ENCODE data around the gene ADCY5.

Gene ADCY5

GRCh38 chr3:123370819-123371218, 78.1 kb downstream of the ADCY5 start:
- no peak for TF ChIP-seq CTCF (IDR thresholded peaks at IDR 0.05; ENCODE audit: poor library complexity, severe bottlenecking)
- H3K4me3 ChIP-seq (ENCODE audit: severe bottlenecking) = no peak overlapping the region
- no peak overlapping the region for H3K27ac ChIP-seq (ENCODE audit: poor library complexity, severe bottlenecking)
- ATAC-seq (ENCODE audit: low read depth) = no peak
- no peaks in the 10 kb centered on the region for H3K9me3 ChIP-seq (ENCODE audit: severe bottlenecking)
- H3K36me3 ChIP-seq (ENCODE audit: low read depth) = no peaks in the 10 kb centered on the region
- DNase-seq (ENCODE audit: low spot score) = no peak
- H3K4me1 ChIP-seq (ENCODE audit: insufficient read depth, poor library complexity, severe bottlenecking) = no peaks in the 10 kb centered on the region
- H3K27me3 ChIP-seq (ENCODE audit: insufficient read depth, poor library complexity, severe bottlenecking) = no peaks in the 10 kb centered on the region

- no peaks in the 10 kb centered on the region for H3K36me3 ChIP-seq (ENCODE audit: low read depth)
- ATAC-seq (ENCODE audit: low read depth) = no peak
Observed at GRCh38 chr3:123369085-123369484, 79.8 kb downstream of the ADCY5 start.

GRCh38 chr3:123367467-123368154, 81.3 kb downstream of the ADCY5 start:
- DNase-seq (ENCODE audit: low spot score) = peak; percentile 7
- Histone ChIP-seq H3K36me3 (ENCODE audit: low read depth) (no peaks in the 10 kb centered on the region), H3K27ac (ENCODE audit: poor library complexity, severe bottlenecking) (no peak overlapping the region), H3K27me3 (ENCODE audit: insufficient read depth, poor library complexity, severe bottlenecking) (no peaks in the 10 kb centered on the region), H3K4me3 (ENCODE audit: severe bottlenecking) (no peak overlapping the region), H3K4me1 (ENCODE audit: insufficient read depth, poor library complexity, severe bottlenecking) (no peaks in the 10 kb centered on the region), H3K9me3 (ENCODE audit: severe bottlenecking) (no peaks in the 10 kb centered on the region)
- TF ChIP-seq CTCF (IDR thresholded peaks at IDR 0.05; ENCODE audit: poor library complexity, severe bottlenecking) = no peak
- ATAC-seq (ENCODE audit: low read depth) = no peak

More at GRCh38 chr3:123369085-123369484, 79.8 kb downstream of the ADCY5 start:
- H3K9me3 ChIP-seq (ENCODE audit: severe bottlenecking) = no peaks in the 10 kb centered on the region
- TF ChIP-seq CTCF (IDR thresholded peaks at IDR 0.05; ENCODE audit: poor library complexity, severe bottlenecking) = no peak
- H3K4me3 ChIP-seq (ENCODE audit: severe bottlenecking) = no peak overlapping the region
- H3K27ac ChIP-seq (ENCODE audit: poor library complexity, severe bottlenecking) = no peak overlapping the region
- DNase-seq (ENCODE audit: low spot score) = no peak
- H3K4me1 ChIP-seq (ENCODE audit: insufficient read depth, poor library complexity, severe bottlenecking) = no peaks in the 10 kb centered on the region
- no peaks in the 10 kb centered on the region for H3K27me3 ChIP-seq (ENCODE audit: insufficient read depth, poor library complexity, severe bottlenecking)

GRCh38 chr3:123365450-123366143, 83.3 kb downstream of the ADCY5 start:
- Histone ChIP-seq H3K27ac (ENCODE audit: poor library complexity, severe bottlenecking) (no peak overlapping the region), H3K4me3 (ENCODE audit: severe bottlenecking) (no peak overlapping the region), H3K27me3 (ENCODE audit: insufficient read depth, poor library complexity, severe bottlenecking) (peaks cover 2% of the 10 kb centered on the region), H3K4me1 (ENCODE audit: insufficient read depth, poor library complexity, severe bottlenecking) (no peaks in the 10 kb centered on the region), H3K9me3 (ENCODE audit: severe bottlenecking) (no peaks in the 10 kb centered on the region), H3K36me3 (ENCODE audit: low read depth) (no peaks in the 10 kb centered on the region)
- peak; percentile 28 for TF ChIP-seq CTCF (IDR thresholded peaks at IDR 0.05; ENCODE audit: poor library complexity, severe bottlenecking)
- DNase-seq (ENCODE audit: low spot score) (no peak), ATAC-seq (ENCODE audit: low read depth) (peak; percentile 66; the same call in 2 of the 3 replicates)

- no peak overlapping the region for H3K4me3 ChIP-seq (ENCODE audit: severe bottlenecking)
- H3K27me3 ChIP-seq (ENCODE audit: insufficient read depth, poor library complexity, severe bottlenecking) = peaks cover 5% of the 10 kb centered on the region
- H3K36me3 ChIP-seq (ENCODE audit: low read depth) = no peaks in the 10 kb centered on the region
- no peak for TF ChIP-seq CTCF (IDR thresholded peaks at IDR 0.05; ENCODE audit: poor library complexity, severe bottlenecking)
- DNase-seq (ENCODE audit: low spot score) (no peak), ATAC-seq (ENCODE audit: low read depth) (no peak)
- no peaks in the 10 kb centered on the region for H3K4me1 ChIP-seq (ENCODE audit: insufficient read depth, poor library complexity, severe bottlenecking)
- no peak overlapping the region for H3K27ac ChIP-seq (ENCODE audit: poor library complexity, severe bottlenecking)
- no peaks in the 10 kb centered on the region for H3K9me3 ChIP-seq (ENCODE audit: severe bottlenecking)
Observed at GRCh38 chr3:123361071-123361470, 87.8 kb downstream of the ADCY5 start.
